RWPE2 (cell line): ENCODE measurements around the gene DUSP5.

ENCODE experiments used
- ATAC-seq: fragments of 200-7000 bp; cut with Tn5 transposase; 3 replicates; pipeline ENCODE4 v1.9.1; 2021; ENCODE audit warnings: low read depth
- DNase-seq: peaks from one replicate; pipeline ENCODE4 v3.0.0-alpha.2; 2020; ENCODE audit warnings: low spot score
- H3K27ac ChIP-seq: fragments of 450-650 bp; 2 replicates; pipeline ENCODE4 v1.5.1; 2017; ENCODE audit warnings: mild to moderate bottlenecking; ENCODE audit not compliant: poor library complexity, severe bottlenecking
- H3K27me3 ChIP-seq: fragments of 250-450 bp; sonication (Bioruptor Pico); 2 replicates; pipeline ENCODE4 v1.5.1; 2021; ENCODE audit warnings: mild to moderate bottlenecking, moderate library complexity; ENCODE audit not compliant: insufficient read depth, poor library complexity, severe bottlenecking
- H3K36me3 ChIP-seq: fragments of 250-450 bp; sonication (Bioruptor Pico); 2 replicates; pipeline ENCODE4 v1.5.1; 2020; ENCODE audit warnings: low read depth, mild to moderate bottlenecking, moderate library complexity
- H3K4me1 ChIP-seq: fragments of 250-450 bp; sonication (Bioruptor Pico); 2 replicates; pipeline ENCODE4 v1.5.1; 2021; ENCODE audit warnings: mild to moderate bottlenecking, moderate library complexity; ENCODE audit not compliant: insufficient read depth, poor library complexity, severe bottlenecking
- H3K4me3 ChIP-seq: fragments of 250-450 bp; sonication (Bioruptor Pico); 2 replicates; pipeline ENCODE4 v1.5.1; 2021; ENCODE audit warnings: mild to moderate bottlenecking, moderate library complexity; ENCODE audit not compliant: severe bottlenecking
- H3K9me3 ChIP-seq: fragments of 250-450 bp; sonication (Bioruptor Pico); 2 replicates; pipeline ENCODE4 v1.5.1; 2021; ENCODE audit warnings: mild to moderate bottlenecking, moderate library complexity; ENCODE audit not compliant: severe bottlenecking
- CTCF ChIP-seq: fragments of 450-650 bp; IDR thresholded peaks from one replicate; pipeline ENCODE4 v1.5.1; 2017; ENCODE audit warnings: mild to moderate bottlenecking, moderate library complexity; ENCODE audit not compliant: poor library complexity, severe bottlenecking

Gene DUSP5

GRCh38 chr10:110560012-110560411 lies 62.3 kb downstream of the DUSP5 start:
- no peak for ATAC-seq
- H3K4me1 ChIP-seq, result no peaks in the 10 kb centered on the region
- H3K4me3 ChIP-seq, result no peak overlapping the region
- no peak overlapping the region for H3K27ac ChIP-seq
- DNase-seq, result no peak
- no peaks in the 10 kb centered on the region for H3K36me3 ChIP-seq
- TF ChIP-seq CTCF, result no peak
- H3K27me3 ChIP-seq, result no peaks in the 10 kb centered on the region
- H3K9me3 ChIP-seq, result no peaks in the 10 kb centered on the region
